Measurements from ENCODE around the gene TSPAN16.
A peak's percentile ranks its signal among the peaks of the same experiment; 100 is the strongest.
"Not testable (repeated sequence)": the region's sequence is repeated elsewhere in the genome, so short reads cannot be mapped to it uniquely, and the experiment has no call there.

Gene TSPAN16

GRCh38 chr19:11286312-11286974 is 9.5 kb upstream of the TSPAN16 start:
- H3K4me1 Mint-ChIP-seq (ENCODE audit: low read depth) = peaks cover 4% of the 10 kb centered on the region
- no peak overlapping the region for H3K4me3 Mint-ChIP-seq
- no peaks in the 10 kb centered on the region for H3K36me3 Mint-ChIP-seq (ENCODE audit: low read depth)
- no peak overlapping the region for H3K27ac Mint-ChIP-seq
- H3K27me3 Mint-ChIP-seq = peaks cover 43% of the 10 kb centered on the region
- H3K9me3 Mint-ChIP-seq = no peaks in the 10 kb centered on the region

GRCh38 chr19:11288349-11288748 is 7.6 kb upstream of the TSPAN16 start:
- Mint-ChIP-seq H3K36me3 (ENCODE audit: low read depth) (no peaks in the 10 kb centered on the region), H3K4me1 (ENCODE audit: low read depth) (peaks cover 4% of the 10 kb centered on the region)

GRCh38 chr19:11290256-11290655 is 5.7 kb upstream of the TSPAN16 start:
- Mint-ChIP-seq H3K4me1 (ENCODE audit: low read depth) (peaks cover 4% of the 10 kb centered on the region), H3K27me3 (peaks cover 22% of the 10 kb centered on the region), H3K9me3 (no peaks in the 10 kb centered on the region), H3K36me3 (ENCODE audit: low read depth) (no peaks in the 10 kb centered on the region), H3K4me3 (no peak overlapping the region), H3K27ac (no peak overlapping the region)

More at GRCh38 chr19:11288349-11288748, 7.6 kb upstream of the TSPAN16 start:
- H3K27me3 Mint-ChIP-seq = peaks cover 33% of the 10 kb centered on the region
- no peaks in the 10 kb centered on the region for H3K9me3 Mint-ChIP-seq
- H3K27ac Mint-ChIP-seq = no peak overlapping the region
- no peak overlapping the region for H3K4me3 Mint-ChIP-seq

GRCh38 chr19:11291415-11291814 is 4.5 kb upstream of the TSPAN16 start:
- Mint-ChIP-seq H3K4me3 (no peak overlapping the region), H3K36me3 (ENCODE audit: low read depth) (no peaks in the 10 kb centered on the region), H3K27ac (no peak overlapping the region), H3K9me3 (no peaks in the 10 kb centered on the region), H3K27me3 (peaks cover 20% of the 10 kb centered on the region), H3K4me1 (ENCODE audit: low read depth) (peaks cover 4% of the 10 kb centered on the region)

- H3K4me3 Mint-ChIP-seq = no peak overlapping the region
- peaks cover 19% of the 10 kb centered on the region for H3K27me3 Mint-ChIP-seq
- peaks cover 3% of the 10 kb centered on the region for H3K4me1 Mint-ChIP-seq (ENCODE audit: low read depth)
- no peaks in the 10 kb centered on the region for H3K9me3 Mint-ChIP-seq
- no peaks in the 10 kb centered on the region for H3K36me3 Mint-ChIP-seq (ENCODE audit: low read depth)
- H3K27ac Mint-ChIP-seq = no peak overlapping the region
These were observed 4.0 kb upstream of the TSPAN16 start for GRCh38 chr19:11291991-11292390.

- no peaks in the 10 kb centered on the region for H3K36me3 Mint-ChIP-seq (ENCODE audit: low read depth)
- H3K27ac Mint-ChIP-seq = no peak overlapping the region
- peaks cover 12% of the 10 kb centered on the region for H3K27me3 Mint-ChIP-seq
- H3K9me3 Mint-ChIP-seq = no peaks in the 10 kb centered on the region
- H3K4me3 Mint-ChIP-seq = peak overlapping the region; percentile 26
- H3K4me1 Mint-ChIP-seq (ENCODE audit: low read depth) = no peaks in the 10 kb centered on the region
These were observed 2.2 kb upstream of the TSPAN16 start for GRCh38 chr19:11293433-11294389.

- Mint-ChIP-seq H3K9me3 (no peaks in the 10 kb centered on the region), H3K4me1 (ENCODE audit: low read depth) (no peaks in the 10 kb centered on the region), H3K27me3 (peaks cover 8% of the 10 kb centered on the region), H3K27ac (no peak overlapping the region), H3K36me3 (ENCODE audit: low read depth) (no peaks in the 10 kb centered on the region), H3K4me3 (no peak overlapping the region)
These were observed 780 bp upstream of the TSPAN16 start for GRCh38 chr19:11295180-11295579.

GRCh38 chr19:11296264-11296663 is 304 bp downstream of the TSPAN16 start:
- no peaks in the 10 kb centered on the region for H3K36me3 Mint-ChIP-seq (ENCODE audit: low read depth)
- no peak overlapping the region for H3K4me3 Mint-ChIP-seq
- H3K27ac Mint-ChIP-seq = no peak overlapping the region
- H3K4me1 Mint-ChIP-seq (ENCODE audit: low read depth) = no peaks in the 10 kb centered on the region
- peaks cover 6% of the 10 kb centered on the region for H3K27me3 Mint-ChIP-seq
- H3K9me3 Mint-ChIP-seq = no peaks in the 10 kb centered on the region

- H3K27me3 Mint-ChIP-seq = no peaks in the 10 kb centered on the region
- no peaks in the 10 kb centered on the region for H3K9me3 Mint-ChIP-seq
- H3K27ac Mint-ChIP-seq = peak overlapping the region; percentile 36
- H3K4me1 Mint-ChIP-seq (ENCODE audit: low read depth) = no peaks in the 10 kb centered on the region
- no peak overlapping the region for H3K4me3 Mint-ChIP-seq
- H3K36me3 Mint-ChIP-seq (ENCODE audit: low read depth) = no peaks in the 10 kb centered on the region
These were observed 4.2 kb downstream of the TSPAN16 start for GRCh38 chr19:11299946-11300810.

GRCh38 chr19:11300811-11301120 is 4.8 kb downstream of the TSPAN16 start:
- H3K4me3 Mint-ChIP-seq = no peak overlapping the region
- no peaks in the 10 kb centered on the region for H3K4me1 Mint-ChIP-seq (ENCODE audit: low read depth)
- H3K9me3 Mint-ChIP-seq = no peaks in the 10 kb centered on the region
- no peaks in the 10 kb centered on the region for H3K36me3 Mint-ChIP-seq (ENCODE audit: low read depth)
- H3K27ac Mint-ChIP-seq = no peak overlapping the region
- H3K27me3 Mint-ChIP-seq = peaks cover 1% of the 10 kb centered on the region

- no peak overlapping the region for H3K27ac Mint-ChIP-seq
These were observed 9.0 kb downstream of the TSPAN16 start for GRCh38 chr19:11304936-11305335.

GRCh38 chr19:11306337-11306736 is 10.4 kb downstream of the TSPAN16 start:
- no peak overlapping the region for H3K27ac Mint-ChIP-seq
- H3K36me3 Mint-ChIP-seq (ENCODE audit: low read depth) = no peaks in the 10 kb centered on the region
- H3K27me3 Mint-ChIP-seq = peaks cover 12% of the 10 kb centered on the region
- H3K4me1 Mint-ChIP-seq (ENCODE audit: low read depth) = no peaks in the 10 kb centered on the region
- no peak overlapping the region for H3K4me3 Mint-ChIP-seq
- no peaks in the 10 kb centered on the region for H3K9me3 Mint-ChIP-seq

More at GRCh38 chr19:11304936-11305335, 9.0 kb downstream of the TSPAN16 start:
- Mint-ChIP-seq H3K4me1 (ENCODE audit: low read depth) (no peaks in the 10 kb centered on the region), H3K4me3 (no peak overlapping the region), H3K9me3 (no peaks in the 10 kb centered on the region), H3K27me3 (peaks cover 11% of the 10 kb centered on the region), H3K36me3 (ENCODE audit: low read depth) (no peaks in the 10 kb centered on the region)

GRCh38 chr19:11320278-11320995 is 24.5 kb downstream of the TSPAN16 start:
- not testable (repeated sequence) for H3K4me3 Mint-ChIP-seq; H3K27ac Mint-ChIP-seq; H3K27me3 Mint-ChIP-seq; H3K9me3 Mint-ChIP-seq; H3K36me3 Mint-ChIP-seq (ENCODE audit: low read depth)
- H3K4me1 Mint-ChIP-seq (ENCODE audit: low read depth) = peaks cover 30% of the 10 kb centered on the region

Data from stimulated activated naive CD8-positive, alpha-beta T cell treated with anti-CD3 and anti-CD28 coated beads, Interleukin-15, Interleukin-2, amounts not matched to agents 100 ng/mL and 50 ng/mL, for 24 hours (primary cell).